ENCODE results near the gene KCTD5. TPM values are rescaled to one million over a fixed set of nuclear protein-coding genes. Genes with fewer than 3 reads are reported as not detected.

Gene KCTD5
- total RNA-seq, 3 donors from 2014 or later = 8.6 to 19.6 (median 18.4) TPM

DNA sequence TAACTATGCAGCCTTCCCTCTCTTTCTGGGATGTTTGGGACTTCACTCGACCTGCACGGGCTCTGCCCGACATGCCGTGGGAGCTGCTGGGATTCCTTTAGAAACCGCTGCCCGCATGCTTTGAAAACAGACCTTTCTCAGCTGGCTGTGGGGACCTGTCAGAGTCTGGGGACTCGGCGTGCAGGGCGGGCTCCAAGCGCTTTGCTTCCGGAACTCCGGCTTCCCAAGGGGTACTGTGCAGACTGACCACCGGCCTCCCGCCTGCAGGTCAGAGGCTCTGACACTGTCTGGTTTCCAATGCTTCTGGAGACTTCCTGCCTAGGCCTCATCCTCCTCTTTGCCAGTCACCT lies 25.9 kb downstream of the KCTD5 start:
- DNase-seq (ENCODE audit: low spot score in 2 of 2) = no peak
- intact Hi-C loops (cut with DNase I; ENCODE audit: low total_unique reads) = no loop called here

DNA sequence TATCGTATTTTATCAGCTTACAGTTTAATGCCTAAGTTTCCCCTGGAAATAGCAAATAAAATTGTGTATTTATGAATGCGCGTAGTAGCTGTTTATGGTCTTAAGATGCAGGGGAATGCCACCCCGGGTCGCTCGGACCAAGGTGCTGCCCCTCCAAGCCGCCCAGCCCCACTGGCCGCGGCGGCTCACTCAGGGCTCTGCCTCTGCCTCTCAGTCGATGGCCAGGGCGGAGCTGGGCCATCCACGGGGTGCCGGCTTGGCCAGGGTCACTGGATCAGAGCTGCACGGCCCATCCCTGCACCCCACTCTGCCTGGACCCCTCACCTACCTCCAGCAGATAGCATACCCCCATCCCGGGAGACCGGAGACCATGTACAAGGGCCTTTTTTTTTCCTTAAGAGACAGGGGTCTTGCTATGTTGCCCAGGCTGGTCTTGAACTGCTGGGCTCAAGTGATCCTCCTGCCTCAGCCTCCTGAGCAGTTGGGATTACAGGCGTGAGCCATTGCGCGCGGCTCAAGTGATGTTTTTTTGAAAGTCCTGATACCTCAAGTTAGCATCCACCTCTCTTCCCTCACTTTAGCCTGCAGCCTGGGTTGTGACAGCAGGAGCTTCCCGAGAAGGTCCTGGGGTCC lies 26.7 kb downstream of the KCTD5 start:
- intact Hi-C loops (cut with DNase I; ENCODE audit: low total_unique reads) = no loop called here
- no peaks in the 10 kb centered on the region for H3K9me3 ChIP-seq
- no peaks in the 10 kb centered on the region for H3K4me1 ChIP-seq
- H3K27ac ChIP-seq = no peak overlapping the region
- H3K4me3 ChIP-seq = no peak overlapping the region
- DNase-seq (ENCODE audit: low spot score in 2 of 2) = no peak
- TF ChIP-seq POLR2AphosphoS5 (IDR thresholded peaks at IDR 0.05) (no peak), POLR2A (IDR thresholded peaks at IDR 0.05) (no peak)
- TF ChIP-seq, protein P1, sequence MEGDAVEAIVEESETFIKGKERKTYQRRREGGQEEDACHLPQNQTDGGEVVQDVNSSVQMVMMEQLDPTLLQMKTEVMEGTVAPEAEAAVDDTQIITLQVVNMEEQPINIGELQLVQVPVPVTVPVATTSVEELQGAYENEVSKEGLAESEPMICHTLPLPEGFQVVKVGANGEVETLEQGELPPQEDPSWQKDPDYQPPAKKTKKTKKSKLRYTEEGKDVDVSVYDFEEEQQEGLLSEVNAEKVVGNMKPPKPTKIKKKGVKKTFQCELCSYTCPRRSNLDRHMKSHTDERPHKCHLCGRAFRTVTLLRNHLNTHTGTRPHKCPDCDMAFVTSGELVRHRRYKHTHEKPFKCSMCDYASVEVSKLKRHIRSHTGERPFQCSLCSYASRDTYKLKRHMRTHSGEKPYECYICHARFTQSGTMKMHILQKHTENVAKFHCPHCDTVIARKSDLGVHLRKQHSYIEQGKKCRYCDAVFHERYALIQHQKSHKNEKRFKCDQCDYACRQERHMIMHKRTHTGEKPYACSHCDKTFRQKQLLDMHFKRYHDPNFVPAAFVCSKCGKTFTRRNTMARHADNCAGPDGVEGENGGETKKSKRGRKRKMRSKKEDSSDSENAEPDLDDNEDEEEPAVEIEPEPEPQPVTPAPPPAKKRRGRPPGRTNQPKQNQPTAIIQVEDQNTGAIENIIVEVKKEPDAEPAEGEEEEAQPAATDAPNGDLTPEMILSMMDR (IDR thresholded peaks at IDR 0.05) = no peak
- no peaks in the 10 kb centered on the region for H3K27me3 ChIP-seq
- H3K36me3 ChIP-seq = peaks cover 8% of the 10 kb centered on the region

More for the DNA sequence above, 25.9 kb downstream of the KCTD5 start:
- Histone ChIP-seq H3K4me3 (no peak overlapping the region), H3K27ac (no peak overlapping the region), H3K9me3 (no peaks in the 10 kb centered on the region), H3K4me1 (peaks cover 0 to under 1% of the 10 kb centered on the region in 2 donors), H3K36me3 (peaks cover 8% of the 10 kb centered on the region), H3K27me3 (no peaks in the 10 kb centered on the region)
- TF ChIP-seq, protein P1 (IDR thresholded peaks at IDR 0.05) = no peak

DNA sequence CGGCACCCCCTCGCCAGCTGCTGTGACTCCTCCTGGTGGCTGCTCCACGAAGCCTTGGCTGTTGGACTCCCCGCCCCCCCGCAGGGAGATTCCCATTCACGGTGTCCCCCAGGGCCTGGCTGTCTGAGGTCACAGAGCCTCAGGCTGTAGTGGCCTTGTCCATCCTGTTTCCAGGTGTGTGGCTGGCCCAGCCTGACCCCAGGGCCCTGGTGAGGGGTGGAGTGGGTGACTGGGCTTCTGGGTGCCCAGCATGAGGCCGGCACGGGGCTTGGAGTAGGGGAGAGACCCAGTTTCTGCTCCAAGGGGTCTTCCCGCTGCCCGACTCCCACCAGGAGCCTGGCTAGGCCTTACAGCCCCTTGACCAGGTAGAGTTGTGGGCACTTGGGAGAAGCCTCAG lies 27.3 kb downstream of the KCTD5 start:
- no peaks in the 10 kb centered on the region for H3K27me3 ChIP-seq
- no peak overlapping the region for H3K4me3 ChIP-seq
- no peaks in the 10 kb centered on the region for H3K4me1 ChIP-seq
- peaks cover 8% of the 10 kb centered on the region for H3K36me3 ChIP-seq
- no peak overlapping the region for H3K27ac ChIP-seq
- no peak for DNase-seq (ENCODE audit: low spot score in 2 of 2)
- intact Hi-C loops (cut with DNase I; ENCODE audit: low total_unique reads) = no loop called here
- no peaks in the 10 kb centered on the region for H3K9me3 ChIP-seq
- TF ChIP-seq POLR2A (IDR thresholded peaks at IDR 0.05) (no peak), POLR2AphosphoS5 (IDR thresholded peaks at IDR 0.05) (no peak)
- TF ChIP-seq, protein P1 (IDR thresholded peaks at IDR 0.05) = no peak

DNA sequence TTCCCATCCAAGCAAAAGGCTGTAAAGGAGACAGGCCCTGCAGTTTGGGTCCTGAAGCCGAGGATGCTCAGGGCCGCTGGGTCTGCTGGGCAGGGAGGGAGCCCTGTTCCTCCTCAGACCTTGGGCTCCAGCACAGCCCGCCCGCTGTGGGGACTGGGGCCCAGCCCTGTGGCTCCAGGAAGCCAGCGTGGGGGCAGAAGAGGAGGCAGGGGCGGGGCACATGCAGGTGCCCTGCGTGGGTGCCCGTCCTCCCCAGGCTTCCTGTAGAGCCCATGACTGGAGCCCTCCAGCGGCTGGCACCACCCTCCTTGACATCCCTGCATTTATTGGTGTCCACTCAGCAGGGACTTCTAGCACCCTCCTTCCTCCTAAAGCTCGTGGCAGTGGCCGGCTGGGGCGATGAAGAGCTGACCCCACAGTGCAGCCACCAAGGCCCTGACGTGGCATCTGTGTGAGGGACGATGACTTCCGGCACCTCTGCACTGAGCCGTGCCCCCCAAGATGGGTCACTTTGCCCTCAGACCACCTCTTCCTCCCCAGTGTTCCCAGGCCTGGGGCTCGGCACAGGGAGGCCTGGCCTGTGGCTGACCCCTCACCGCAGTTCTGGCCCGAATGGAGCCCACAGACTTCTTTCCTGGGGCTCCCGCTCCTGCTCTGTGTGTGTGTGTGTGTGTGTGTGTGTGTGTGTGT lies 27.8 kb downstream of the KCTD5 start:
- no peak for DNase-seq (ENCODE audit: low spot score in 2 of 2)
- Histone ChIP-seq H3K27me3 (no peaks in the 10 kb centered on the region), H3K4me1 (no peaks in the 10 kb centered on the region), H3K27ac (no peak overlapping the region), H3K4me3 (no peak overlapping the region), H3K9me3 (no peaks in the 10 kb centered on the region), H3K36me3 (peaks cover 8% of the 10 kb centered on the region)
- intact Hi-C loops (cut with DNase I; ENCODE audit: low total_unique reads) = no loop called here
- TF ChIP-seq, protein P1 (IDR thresholded peaks at IDR 0.05) = no peak
- no peak for TF ChIP-seq POLR2AphosphoS5 (IDR thresholded peaks at IDR 0.05)
- no peak for TF ChIP-seq POLR2A (IDR thresholded peaks at IDR 0.05)

DNA sequence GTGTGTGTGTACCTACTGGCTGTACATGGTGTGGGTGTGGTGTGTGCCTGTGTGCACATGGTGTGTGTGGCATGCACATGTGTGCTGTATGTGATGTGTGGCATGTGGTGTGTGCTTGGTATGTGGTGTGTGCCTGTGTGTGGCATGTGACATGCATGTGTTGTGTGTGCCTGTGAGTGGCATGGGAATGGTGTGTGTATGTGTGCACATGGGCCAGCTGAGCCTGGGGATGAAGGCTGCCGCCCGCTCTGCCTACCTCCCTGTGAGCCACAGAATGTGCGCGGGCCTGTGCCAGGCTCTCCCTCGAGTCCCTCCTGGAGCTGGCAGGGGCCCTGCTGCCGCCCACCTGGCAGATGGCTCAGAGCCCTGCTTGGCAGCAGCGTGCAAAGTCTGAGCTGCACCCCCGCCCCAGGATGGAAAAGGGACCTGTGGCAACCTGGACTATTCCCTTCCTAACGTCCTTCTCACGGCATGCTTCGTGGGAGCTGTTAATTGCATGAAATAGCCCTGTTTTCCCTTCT lies 28.4 kb downstream of the KCTD5 start:
- H3K36me3 ChIP-seq = peaks cover 8% of the 10 kb centered on the region
- H3K27ac ChIP-seq = no peak overlapping the region
- H3K4me3 ChIP-seq = no peak overlapping the region
- no peak for DNase-seq (ENCODE audit: low spot score in 2 of 2)
- TF ChIP-seq POLR2A (IDR thresholded peaks at IDR 0.05) = no peak
- TF ChIP-seq, protein P1 (IDR thresholded peaks at IDR 0.05) = no peak
- TF ChIP-seq POLR2AphosphoS5 (IDR thresholded peaks at IDR 0.05) = no peak
- H3K27me3 ChIP-seq = no peaks in the 10 kb centered on the region
- intact Hi-C loops (cut with DNase I; ENCODE audit: low total_unique reads) = no loop called here
- no peaks in the 10 kb centered on the region for H3K9me3 ChIP-seq
- H3K4me1 ChIP-seq = peaks cover 0 to 2% of the 10 kb centered on the region in 2 donors
